Endothelial cell of umbilical vein (primary cell): ENCODE data around the gene PDS5B. TPM values are rescaled to one million over a fixed set of nuclear protein-coding genes. Genes with fewer than 3 reads are reported as not detected.

ENCODE experiments used
- BruUV-seq: library from RNA; stranded (reverse); fragments of 400-500 nt; replicated peaks from 2 replicates; lab custom pipeline; 2021; lab: Mats Ljungman, UMichigan
- CTCF ChIA-PET: fragments of 300-600, 350-600 bp; sonication (Branson Sonifier 250); formaldehyde crosslinking; loops from one replicate; lab custom pipeline; 2021; ENCODE audit warnings: antibody characterized with exemption, inconsistent platforms; lab: Charles Lee
- POLR2A ChIA-PET: fragments of 300-600, 350-600 bp; sonication (Branson Sonifier 250); formaldehyde crosslinking; loops from one replicate; lab custom pipeline; 2021; ENCODE audit warnings: antibody characterized with exemption, inconsistent platforms; lab: Charles Lee
- DNase-seq: peaks from one replicate; pipeline ENCODE4 v3.0.0-alpha.2; 2011; ENCODE audit warnings: low read depth, low spot score
- FAIRE-seq: peaks from 2 replicates; lab custom pipeline; 2011; peaks lifted over from hg19 to GRCh38; lab: Jason Lieb, UNC
- H2AFZ ChIP-seq: 2 replicates; pipeline ENCODE4 v1.6.0; 2012; ENCODE audit warnings: low read depth, low read length, control low read depth, inconsistent platforms
- H3K27ac ChIP-seq: 2 replicates; pipeline ENCODE4 v1.5.1; 2011; ENCODE audit warnings: low read depth, mild to moderate bottlenecking, control low read depth, low read length, moderate library complexity; ENCODE audit not compliant: insufficient read depth
- H3K27me3 ChIP-seq, 2 experiments: 2 replicates each; pipeline versions ENCODE4 v1.6.0 to v1.6.1; 2011; ENCODE audit warnings: low read length in 2 of 2, mixed read lengths in 1 of 2; ENCODE audit not compliant: control insufficient read depth in 2 of 2, insufficient read depth in 2 of 2
- H3K36me3 ChIP-seq, 2 experiments: 2 replicates in 1 of 2; 3 replicates in 1 of 2; pipeline ENCODE4 v1.5.1; 2011; ENCODE audit warnings: low read length in 2 of 2, mild to moderate bottlenecking in 1 of 2, moderate library complexity in 1 of 2; ENCODE audit not compliant: control insufficient read depth in 2 of 2, insufficient read depth in 2 of 2; ENCODE audit errors: extremely low read depth in 1 of 2
- H3K4me1 ChIP-seq: 3 replicates; pipeline ENCODE4 v1.5.1; 2011; ENCODE audit warnings: mild to moderate bottlenecking, low read length; ENCODE audit not compliant: control insufficient read depth, insufficient read depth; ENCODE audit errors: extremely low read depth
- H3K4me2 ChIP-seq: 2 replicates; pipeline ENCODE4 v1.6.1; 2011; ENCODE audit warnings: low read length, control low read depth, mixed read lengths; ENCODE audit not compliant: insufficient read depth
- H3K4me3 ChIP-seq, 3 experiments: fragments of 200-600 bp in 1 of 3; sonication (generic), shearing (Covaris generic) in 1 of 3; replicated peaks in 1 of 3; 2 replicates each; pipeline ENCODE4 v1.5.1; 2011 to 2016; ENCODE audit warnings: control low read depth in 3 of 3, low read length in 3 of 3, mild to moderate bottlenecking in 2 of 3, inconsistent platforms in 1 of 3, low read depth in 1 of 3, moderate library complexity in 1 of 3; ENCODE audit not compliant: insufficient read depth in 1 of 3
- H3K79me2 ChIP-seq: 2 replicates; pipeline ENCODE4 v1.6.0; 2012; ENCODE audit warnings: low read length, inconsistent platforms; ENCODE audit not compliant: control insufficient read depth, insufficient read depth
- H3K9ac ChIP-seq: replicated peaks from 2 replicates; pipeline ENCODE3; 2011; ENCODE audit warnings: low read length, control low read depth; ENCODE audit not compliant: insufficient read depth; ENCODE audit errors: extremely low read depth
- H3K9me1 ChIP-seq: replicated peaks from 3 replicates; pipeline ENCODE4 v1.6.0; 2011; ENCODE audit warnings: mild to moderate bottlenecking, low read length; ENCODE audit not compliant: control insufficient read depth, insufficient read depth; ENCODE audit errors: extremely low read depth
- H3K9me3 ChIP-seq: replicated peaks from 2 replicates; pipeline ENCODE4 v1.5.1; 2012; ENCODE audit warnings: low read length, inconsistent platforms; ENCODE audit not compliant: control insufficient read depth, insufficient read depth
- H4K20me1 ChIP-seq: replicated peaks from 2 replicates; pipeline ENCODE3; 2011; ENCODE audit warnings: mild to moderate bottlenecking, low read length; ENCODE audit not compliant: control insufficient read depth, insufficient read depth; ENCODE audit errors: extremely low read depth
- CTCF ChIP-seq, 2 donors: IDR thresholded peaks; 1 replicate in 1 of 2; 2 replicates in 1 of 2; pipeline ENCODE4 v1.5.1; 2011; ENCODE audit warnings: low read length in 2 of 2, mild to moderate bottlenecking in 2 of 2, moderate library complexity in 2 of 2, control low read depth in 1 of 2, inconsistent platforms in 1 of 2, low read depth in 1 of 2; ENCODE audit not compliant: insufficient read depth in 1 of 2; ENCODE audit errors: extremely low read depth in 1 of 2
- EZH2 ChIP-seq: IDR thresholded peaks from 2 replicates; pipeline ENCODE4 v1.6.1; 2012; ENCODE audit warnings: borderline replicate concordance, low read depth, mild to moderate bottlenecking, moderate library complexity, low read length, inconsistent platforms; ENCODE audit not compliant: severe bottlenecking
- FOS ChIP-seq: IDR thresholded peaks from 2 replicates; pipeline ENCODE4 v1.6.1; 2011; ENCODE audit warnings: mild to moderate bottlenecking, low read length, moderate library complexity, borderline replicate concordance; ENCODE audit not compliant: insufficient read depth
- GATA2 ChIP-seq: IDR thresholded peaks from 2 replicates; pipeline ENCODE4 v1.7.0; 2011; ENCODE audit warnings: low read depth, mild to moderate bottlenecking, moderate library complexity, mixed read lengths, low read length; ENCODE audit not compliant: insufficient read length, insufficient read depth
- JUN ChIP-seq: IDR thresholded peaks from 2 replicates; pipeline ENCODE4 v1.6.1; 2011; ENCODE audit warnings: borderline replicate concordance, low read depth; ENCODE audit not compliant: insufficient read length, insufficient read depth
- MAX ChIP-seq: IDR thresholded peaks from 2 replicates; pipeline ENCODE4 v1.6.1; 2011; ENCODE audit not compliant: insufficient read depth, insufficient read length
- MYC ChIP-seq: IDR thresholded peaks from one replicate; pipeline ENCODE4 v1.6.1; 2011; ENCODE audit warnings: mild to moderate bottlenecking, low read depth, low read length
- POLR2A ChIP-seq: IDR thresholded peaks from 2 replicates; pipeline ENCODE4 v1.6.1; 2012; ENCODE audit warnings: low read depth, mild to moderate bottlenecking, control low read depth, low read length
- POLR2AphosphoS5 ChIP-seq: IDR thresholded peaks from 2 replicates; pipeline ENCODE4 v1.6.1; 2012; ENCODE audit warnings: low read depth, mild to moderate bottlenecking, control low read depth, low read length, moderate library complexity; ENCODE audit not compliant: insufficient read depth
- dilution Hi-C: fragments of 300-500 bp; cut with MboI; formaldehyde crosslinking; loops from one replicate; pipeline ENCODE4 v1.15.0; 2019; ENCODE audit warnings: low sequenced_read_pairs; ENCODE audit not compliant: extremely low pct_ligation_motif_present
- intact Hi-C: fragments of 100-400 bp; cut with micrococcal nuclease; formaldehyde crosslinking; loops from one replicate; pipeline ENCODE4 v1.10.0; 2022
- polyA plus RNA-seq, 4 experiments: library from polyadenylated mRNA; depleted of rRNA in 3 of 4; stranded (reverse) in 3 of 4; unstranded in 1 of 4; fragments of >200 nt; gene quantifications; 2 replicates each; pipeline versions ENCODE4 v1.2.1 to v1.2.3, GENCODE V29; 2011 to 2012; ENCODE audit warnings: missing spikeins in 1 of 4
- total RNA-seq: library from RNA; stranded (reverse); gene quantifications from 2 replicates; pipeline ENCODE4 v1.2.3, GENCODE V29; 2021

Gene PDS5B
- total and polyA plus RNA-seq, 2 donors (not counting 3 experiments of a cell fraction or from before 2014, with no cell fraction given), result 3.9 to 40.3 TPM

- peaks cover 4% of the 10 kb centered on the region for H3K4me1 ChIP-seq
- DNase-seq (no peak), FAIRE-seq (no peak)
- H3K27ac ChIP-seq, result no peak overlapping the region
- no peaks in the 10 kb centered on the region for H3K9me3 ChIP-seq
- H3K4me3 ChIP-seq, result no peak overlapping the region
- H3K27me3 ChIP-seq, result no peaks in the 10 kb centered on the region
- no peaks in the 10 kb centered on the region for H3K36me3 ChIP-seq
- H2AFZ ChIP-seq, result no peak overlapping the region
- H3K4me2 ChIP-seq, result no peak overlapping the region
- no peaks in the 10 kb centered on the region for H3K79me2 ChIP-seq
- BruUV-seq, result no TSS peak
- H3K9ac ChIP-seq, result no peak overlapping the region
- no peaks in the 10 kb centered on the region for H4K20me1 ChIP-seq
- H3K9me1 ChIP-seq, result no peaks in the 10 kb centered on the region
- intact Hi-C loops, result no loop called here
- dilution Hi-C loops, result no loop called here
- CTCF ChIA-PET, result no interaction called here
- POLR2A ChIA-PET, result no interaction called here
- TF ChIP-seq MYC, result no peak
- TF ChIP-seq POLR2A, result no peak
- no peak for TF ChIP-seq GATA2
- no peak for TF ChIP-seq JUN
- TF ChIP-seq FOS, result no peak
- TF ChIP-seq EZH2, result no peak
- no peak for TF ChIP-seq MAX
- no peak for TF ChIP-seq CTCF (IDR thresholded peaks at IDR 0.05; ENCODE audit: extremely low read depth in 1 of 2, insufficient read depth in 1 of 2, low read depth in 1 of 2, low read length in 2 of 2)
- no peak for TF ChIP-seq POLR2AphosphoS5
Measured at GRCh38 chr13:32779119-32779518, 192.9 kb downstream of the PDS5B start.
